HCT116 (cell line): ENCODE results near the gene TNNI3. TPM values are rescaled to one million over a fixed set of nuclear protein-coding genes. Genes with fewer than 3 reads are reported as not detected.

Experiments used
- ATAC-seq: fragments of 200-7000 bp; cut with Tn5 transposase; 2 replicates; pipeline ENCODE4 v1.9.1; 2020; ENCODE audit warnings: mild to moderate bottlenecking, moderate library complexity
- BruUV-seq: library from RNA; stranded (reverse); fragments of 400-500 nt; replicated peaks from 2 replicates; lab custom pipeline; 2021; lab: Mats Ljungman, UMichigan
- CTCF ChIA-PET: fragments of 300-600 bp; sonication (Branson Sonifier 250); formaldehyde crosslinking; loops from one replicate; lab custom pipeline; 2021; ENCODE audit warnings: antibody characterized with exemption; lab: Charles Lee
- POLR2A ChIA-PET: fragments of 300-600, 350-600 bp; sonication (Branson Sonifier 250); formaldehyde crosslinking; loops from one replicate; lab custom pipeline; 2021; ENCODE audit warnings: antibody characterized with exemption; lab: Charles Lee
- RAD21 ChIA-PET, 2 experiments: fragments of 300-600 bp; sonication (Branson Sonifier 250); formaldehyde crosslinking; loops; one replicate each; lab custom pipeline; 2023; ENCODE audit warnings: low total read pairs in 2 of 2; ENCODE audit not compliant: uncharacterized antibody in 2 of 2, unreplicated experiment in 2 of 2, low non-redundant PET in 1 of 2; lab: Charles Lee
- DNase-seq: peaks from one replicate; pipeline ENCODE4 v3.0.0-alpha.2; 2010; ENCODE audit warnings: low read depth, low spot score
- H2AFZ ChIP-seq: fragments of 200-600 bp; shearing (Covaris generic), sonication (generic); 2 replicates; pipeline ENCODE4 v1.6.1; 2017; ENCODE audit warnings: low read depth, mixed run types, mixed read lengths, antibody characterized with exemption, low read length; ENCODE audit not compliant: poor library complexity, severe bottlenecking
- H3K27ac ChIP-seq: 2 replicates; pipeline ENCODE4 v1.5.1; 2012; ENCODE audit warnings: low read depth, low read length
- H3K27me3 ChIP-seq: fragments of 200-600 bp; sonication (generic); 2 replicates; pipeline ENCODE4 v1.6.1; 2016; ENCODE audit warnings: mixed run types, low read length, mixed read lengths; ENCODE audit not compliant: insufficient read depth
- H3K36me3 ChIP-seq, 2 experiments: fragments of 200-500 bp in 1 of 2; fragments of 200-600 bp in 1 of 2; sonication (Bioruptor generic) in 1 of 2; sonication (generic) in 1 of 2; 2 replicates each; pipeline versions ENCODE4 v1.5.1 to v1.6.1; 2014 to 2016; ENCODE audit warnings: low read length in 2 of 2, inconsistent platforms in 1 of 2, mixed read lengths in 1 of 2, mixed run types in 1 of 2; ENCODE audit not compliant: insufficient read depth in 2 of 2, control insufficient read depth in 1 of 2
- H3K4me1 ChIP-seq, 2 experiments: fragments of 200-600 bp in 1 of 2; sonication (generic) in 1 of 2; 2 replicates each; pipeline versions ENCODE4 v1.5.1 to v1.6.1; 2012 to 2017; ENCODE audit warnings: low read length in 2 of 2, inconsistent platforms in 1 of 2, mild to moderate bottlenecking in 1 of 2, mixed read lengths in 1 of 2, mixed run types in 1 of 2, moderate library complexity in 1 of 2; ENCODE audit not compliant: insufficient read depth in 2 of 2, control insufficient read depth in 1 of 2
- H3K4me2 ChIP-seq: fragments of 200-600 bp; sonication (generic); 2 replicates; pipeline ENCODE4 v1.6.1; 2017; ENCODE audit warnings: mixed run types, low read length, mixed read lengths
- H3K4me3 ChIP-seq, 2 experiments: fragments of 200-600 bp in 1 of 2; sonication (generic) in 1 of 2; replicated peaks in 1 of 2; 2 replicates each; pipeline ENCODE4 v1.5.1; 2011 to 2016; ENCODE audit warnings: low read length in 2 of 2, control low read depth in 1 of 2, low read depth in 1 of 2, mild to moderate bottlenecking in 1 of 2, mixed read lengths in 1 of 2, mixed run types in 1 of 2
- H3K79me2 ChIP-seq: fragments of 200-600 bp; sonication (generic); 2 replicates; pipeline ENCODE4 v1.6.1; 2017; ENCODE audit warnings: mild to moderate bottlenecking, mixed run types, low read length, moderate library complexity, mixed read lengths; ENCODE audit not compliant: insufficient read depth
- H3K9ac ChIP-seq: fragments of 200-600 bp; sonication (generic); 2 replicates; pipeline ENCODE4 v1.6.1; 2016; ENCODE audit warnings: low read length, mixed read lengths
- H3K9me2 ChIP-seq: fragments of 200-600 bp; sonication (generic), shearing (Covaris generic); 2 replicates; pipeline ENCODE4 v1.6.1; 2017; ENCODE audit warnings: mixed run types, mild to moderate bottlenecking, moderate library complexity; ENCODE audit not compliant: insufficient read depth
- H3K9me3 ChIP-seq, 2 experiments: fragments of 200-500 bp in 1 of 2; fragments of 200-600 bp in 1 of 2; sonication (Bioruptor generic) in 1 of 2; sonication (generic) in 1 of 2; 2 replicates each; pipeline ENCODE4 v1.6.1; 2014 to 2017; ENCODE audit warnings: low read length in 2 of 2, mixed read lengths in 2 of 2, inconsistent platforms in 1 of 2, low read depth in 1 of 2, mild to moderate bottlenecking in 1 of 2, mixed run types in 1 of 2, moderate library complexity in 1 of 2; ENCODE audit not compliant: control insufficient read depth in 1 of 2, insufficient read depth in 1 of 2
- H4K20me1 ChIP-seq: fragments of 200-600 bp; sonication (generic), shearing (Covaris generic); 2 replicates; pipeline ENCODE4 v1.6.1; 2017; ENCODE audit warnings: mixed run types, mild to moderate bottlenecking, moderate library complexity; ENCODE audit not compliant: insufficient read depth
- CBX3 ChIP-seq: IDR thresholded peaks from 2 replicates; pipeline ENCODE4 v1.6.1; 2012; ENCODE audit warnings: low read depth
- CEBPB ChIP-seq: IDR thresholded peaks from 2 replicates; pipeline ENCODE4 v1.6.1; 2012; ENCODE audit warnings: low read depth
- EGR1 ChIP-seq: IDR thresholded peaks from 2 replicates; pipeline ENCODE4 v1.6.1; 2012; ENCODE audit warnings: low read depth
- ELF1 ChIP-seq: IDR thresholded peaks from 2 replicates; pipeline ENCODE4 v1.6.1; 2012; ENCODE audit warnings: low read depth, borderline replicate concordance
- EZH2 ChIP-seq: fragments of 200-600 bp; sonication (generic); IDR thresholded peaks from 2 replicates; pipeline ENCODE4 v1.6.1; 2017; ENCODE audit warnings: antibody characterized with exemption, mixed run types
- FOSL1 ChIP-seq: IDR thresholded peaks from 2 replicates; pipeline ENCODE4 v1.6.1; 2012; ENCODE audit warnings: low read depth
- JUND ChIP-seq: IDR thresholded peaks from 2 replicates; pipeline ENCODE4 v1.6.1; 2012
- MAX ChIP-seq: IDR thresholded peaks from 2 replicates; pipeline ENCODE4 v1.6.1; 2012
- POLR2AphosphoS5 ChIP-seq: IDR thresholded peaks from 2 replicates; pipeline ENCODE4 v1.6.1; 2011; ENCODE audit warnings: mild to moderate bottlenecking, low read depth, low read length, moderate library complexity
- RAD21 ChIP-seq: IDR thresholded peaks from 2 replicates; pipeline ENCODE4 v1.6.1; 2012; ENCODE audit warnings: low read depth, mild to moderate bottlenecking
- SIN3A ChIP-seq: IDR thresholded peaks from 2 replicates; pipeline ENCODE4 v1.6.1; 2012; ENCODE audit warnings: low read depth
- SP1 ChIP-seq: IDR thresholded peaks from 2 replicates; pipeline ENCODE4 v1.6.1; 2012; ENCODE audit warnings: low read depth
- SRF ChIP-seq: IDR thresholded peaks from 2 replicates; pipeline ENCODE4 v1.6.1; 2012; ENCODE audit warnings: low read depth
- TCF7L2 ChIP-seq: IDR thresholded peaks from 2 replicates; pipeline ENCODE4 v1.7.0; 2011; ENCODE audit warnings: borderline replicate concordance, inconsistent platforms; ENCODE audit not compliant: insufficient read depth, insufficient read length; ENCODE audit errors: extremely low read depth
- YY1 ChIP-seq: IDR thresholded peaks from 2 replicates; pipeline ENCODE4 v1.6.1; 2011; ENCODE audit warnings: low read length, low read depth, moderate library complexity, mild to moderate bottlenecking; ENCODE audit not compliant: insufficient replicate concordance; ENCODE audit errors: extremely low read depth
- ZFX ChIP-seq: fragments of 450-650 bp; IDR thresholded peaks from 2 replicates; pipeline ENCODE4 v1.6.1; 2017
- ZNF274 ChIP-seq: fragments of 200-500 bp; sonication (Bioruptor generic); IDR thresholded peaks from 2 replicates; pipeline ENCODE4 v1.6.1; 2014; ENCODE audit warnings: mild to moderate bottlenecking, low read depth, low read length, inconsistent platforms
- intact Hi-C: fragments of 100-400 bp; cut with micrococcal nuclease; formaldehyde crosslinking; loops from 2 replicates; pipeline ENCODE4 v1.10.0; 2022
- total RNA-seq: library from RNA; stranded (reverse); gene quantifications from one replicate; pipeline ENCODE4 v1.2.1, GENCODE V29; 2021; ENCODE audit not compliant: unreplicated experiment

The TNNI3 gene
- total RNA-seq, 1 experiment from 2014 or later: 42.1 TPM

DNA sequence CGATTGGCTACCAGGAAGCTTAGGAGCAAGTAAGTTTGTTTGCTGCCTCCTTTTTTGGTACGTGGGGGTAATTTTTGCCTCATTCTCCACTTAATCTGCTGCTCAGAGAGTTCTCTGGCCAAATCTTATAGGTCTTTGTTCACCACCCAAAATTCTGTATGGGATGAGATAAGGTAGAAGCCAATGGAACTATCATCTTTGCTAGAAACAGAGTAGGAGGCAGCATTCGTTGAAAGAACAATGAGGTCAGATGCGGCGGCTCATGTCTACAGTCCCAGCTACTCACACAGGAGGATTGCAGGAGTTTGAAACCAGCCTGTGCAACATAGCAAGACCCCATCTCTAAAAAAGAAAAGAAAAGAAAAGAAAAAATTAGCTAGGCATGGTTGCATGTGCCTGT is 13.9 kb upstream of the TNNI3 start:
- BruUV-seq: no TSS peak
- intact Hi-C loops: no loop called here
- ATAC-seq: no peak
- no peaks in the 10 kb centered on the region for H3K27me3 ChIP-seq
- no peak overlapping the region for H2AFZ ChIP-seq
- H3K9me2 ChIP-seq: no peaks in the 10 kb centered on the region
- RAD21 ChIA-PET: interaction anchor here in 1 of 2 experiments (1.0 kb wide), 1 partner anchor 15 kb away, joined by 4 read pairs; no protein-coding TSS in a partner anchor
- H3K4me2 ChIP-seq: no peak overlapping the region
- no peak overlapping the region for H3K27ac ChIP-seq
- H3K79me2 ChIP-seq: no peaks in the 10 kb centered on the region
- no peak overlapping the region for H3K4me3 ChIP-seq
- H3K9me3 ChIP-seq: peaks cover 0 to 5% of the 10 kb centered on the region in 2 experiments; a peak in 1 of 4 replicates
- H3K9ac ChIP-seq: no peak overlapping the region
- peaks cover 12 to 45% of the 10 kb centered on the region in 2 experiments; a peak in 3 of 4 replicates for H3K4me1 ChIP-seq
- POLR2A ChIA-PET: no interaction called here
- no peak for TF ChIP-seq CEBPB
- TF ChIP-seq SP1: no peak
- TF ChIP-seq ZFX: no peak
- no peak for TF ChIP-seq SIN3A
- TF ChIP-seq YY1: no peak
- DNase-seq: no peak
- CTCF ChIA-PET: no interaction called here
- no peaks in the 10 kb centered on the region for H4K20me1 ChIP-seq
- no peaks in the 10 kb centered on the region for H3K36me3 ChIP-seq

DNA sequence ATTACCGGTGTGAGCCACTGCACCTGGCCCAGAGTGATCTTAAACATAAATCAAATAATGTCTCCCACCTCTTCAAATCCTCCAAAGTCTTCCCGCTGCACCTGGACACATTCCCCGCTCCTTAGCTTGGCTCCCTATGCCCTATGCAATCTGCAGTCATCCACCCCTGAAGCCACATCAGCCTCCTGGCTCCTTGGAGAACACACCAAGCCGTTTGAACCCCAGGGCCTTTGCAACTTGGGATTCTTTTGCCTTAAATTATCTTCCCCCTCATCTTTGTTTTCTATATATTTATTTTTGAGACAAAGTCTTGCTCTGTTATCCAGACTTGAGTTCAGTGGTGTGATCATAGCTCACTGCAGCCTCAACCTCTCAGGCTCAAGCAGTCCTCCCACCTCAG is 11.6 kb upstream of the TNNI3 start:
- intact Hi-C loops: loop anchor here (5.0 kb wide), 1 partner anchor 88 kb away; the partner anchor contains the start of gene PPP6R1

More for the DNA sequence above, 11.6 kb upstream of the TNNI3 start:
- Histone ChIP-seq H3K4me2 (no peak overlapping the region), H3K4me3 (no peak overlapping the region), H3K9me2 (no peaks in the 10 kb centered on the region), H3K27me3 (no peaks in the 10 kb centered on the region), H3K4me1 (peaks cover 10 to 41% of the 10 kb centered on the region in 2 experiments; a peak in 3 of 4 replicates), H3K9ac (no peak overlapping the region), H3K36me3 (no peaks in the 10 kb centered on the region)
- no TSS peak for BruUV-seq
- RAD21 ChIA-PET: no interaction called here
- POLR2A ChIA-PET: interaction anchor here (1.3 kb wide), 1 partner anchor 9 kb away, joined by 4 read pairs; no protein-coding TSS in a partner anchor
- no peak for ATAC-seq
- DNase-seq: no peak
- TF ChIP-seq SRF (no peak), POLR2AphosphoS5 (no peak), TCF7L2 (no peak), MAX (no peak), FOSL1 (no peak), CEBPB (no peak), CBX3 (no peak), EGR1 (no peak), RAD21 (no peak), JUND (no peak), ELF1 (no peak), EZH2 (no peak), ZNF274 (no peak), YY1 (no peak), SIN3A (no peak), ZFX (no peak)
- TF ChIP-seq, all 23 proteins: peak for 0
- Histone ChIP-seq H4K20me1 (no peaks in the 10 kb centered on the region), H3K9me3 (no peaks in the 10 kb centered on the region), H3K27ac (no peak overlapping the region), H3K79me2 (no peaks in the 10 kb centered on the region), H2AFZ (no peak overlapping the region)
- CTCF ChIA-PET: interaction anchor here (2.1 kb wide), 1 partner anchor 8 kb away, joined by 5 read pairs; no protein-coding TSS in a partner anchor
